Right atrium auricular region (tissue), 2 donors: ENCODE data around the gene MMP28. TPM values are rescaled to one million over a fixed set of nuclear protein-coding genes. Genes with fewer than 3 reads are reported as not detected.

Source experiments
- DNase-seq: peaks from one replicate; pipeline ENCODE4 v3.0.0-alpha.2; 2019; ENCODE audit warnings: low spot score
- H3K27ac ChIP-seq, 2 donors: fragments of 200-600 bp; sonication (generic); 1 replicate in 1 of 2; 2 replicates in 1 of 2; pipeline ENCODE4 v1.5.1; 2016 to 2019
- H3K27me3 ChIP-seq, 2 donors: fragments of 200-600 bp; sonication (generic); one replicate each; pipeline versions ENCODE4 v1.5.1 to v1.6.0; 2017 to 2019
- H3K36me3 ChIP-seq: fragments of 200-600 bp; sonication (generic); one replicate; pipeline ENCODE4 v1.5.1; 2016
- H3K4me1 ChIP-seq, 2 donors: fragments of 200-600 bp; sonication (generic); one replicate each; pipeline versions ENCODE4 v1.5.1 to v1.6.0; 2017 to 2019
- H3K4me3 ChIP-seq, 2 donors: fragments of 200-600 bp; sonication (generic); 1 replicate in 1 of 2; 2 replicates in 1 of 2; pipeline ENCODE4 v1.5.1; 2017 to 2019; ENCODE audit warnings: mild to moderate bottlenecking in 1 of 2, moderate library complexity in 1 of 2
- H3K9me3 ChIP-seq, 2 donors: fragments of 200-600 bp; sonication (generic); one replicate each; pipeline ENCODE4 v1.5.1; 2019
- CTCF ChIP-seq, 2 donors: fragments of 200-600 bp; sonication (generic); IDR thresholded peaks; one replicate each; pipeline ENCODE4 v1.5.1; 2019; ENCODE audit warnings: antibody characterized with exemption in 2 of 2
- total RNA-seq, 2 donors: library from RNA; depleted of rRNA; stranded (reverse); fragments of >200 nt; gene quantifications; one replicate each; pipeline ENCODE4 v1.1.0, GENCODE V29; 2016

MMP28 gene
- total RNA-seq, 2 donors from 2014 or later, result 10.5 to 14.9 TPM

GRCh38 chr17:35734396-35734795 is 61.0 kb downstream of the MMP28 start:
- no peaks in the 10 kb centered on the region for H3K36me3 ChIP-seq
- no peaks in the 10 kb centered on the region for H3K27me3 ChIP-seq
- no peak overlapping the region for H3K4me3 ChIP-seq
- H3K9me3 ChIP-seq, result no peaks in the 10 kb centered on the region
- H3K27ac ChIP-seq, result no peak overlapping the region
- H3K4me1 ChIP-seq, result peaks cover 0 to 12% of the 10 kb centered on the region in 2 donors
- DNase-seq, result no peak
- TF ChIP-seq CTCF (IDR thresholded peaks at IDR 0.05), result no peak

- Histone ChIP-seq H3K4me1 (peaks cover 0 to 12% of the 10 kb centered on the region in 2 donors), H3K27ac (no peak overlapping the region), H3K36me3 (no peaks in the 10 kb centered on the region), H3K27me3 (no peaks in the 10 kb centered on the region), H3K4me3 (no peak overlapping the region), H3K9me3 (no peaks in the 10 kb centered on the region)
- no peak for DNase-seq
- no peak for TF ChIP-seq CTCF (IDR thresholded peaks at IDR 0.05)
Observed at GRCh38 chr17:35733366-35733765, 62.1 kb downstream of the MMP28 start.

- Histone ChIP-seq H3K27me3 (no peaks in the 10 kb centered on the region), H3K4me1 (peaks cover 0 to 13% of the 10 kb centered on the region in 2 donors), H3K4me3 (peak overlapping the region in 1 of 2 donors; percentile 77), H3K27ac (peak overlapping the region in 1 of 2 donors; percentile 85), H3K9me3 (no peaks in the 10 kb centered on the region), H3K36me3 (no peaks in the 10 kb centered on the region)
- DNase-seq, result peak; percentile 26
- TF ChIP-seq CTCF (IDR thresholded peaks at IDR 0.05), result no peak
Observed at GRCh38 chr17:35732806-35733136, 62.7 kb downstream of the MMP28 start.

GRCh38 chr17:35731917-35732805 is 63.3 kb downstream of the MMP28 start:
- Histone ChIP-seq H3K4me1 (peaks cover 0 to 19% of the 10 kb centered on the region in 2 donors), H3K27ac (peak overlapping the region; percentile 62 to 85), H3K27me3 (no peaks in the 10 kb centered on the region), H3K9me3 (no peaks in the 10 kb centered on the region), H3K4me3 (peak overlapping the region; percentile 55 to 77), H3K36me3 (no peaks in the 10 kb centered on the region)
- no peak for TF ChIP-seq CTCF (IDR thresholded peaks at IDR 0.05)
- peak; percentile 57 for DNase-seq

- peak within 1 kb of the TSS; percentile 62 to 85 for H3K27ac ChIP-seq
- peaks cover 0 to 27% of the 10 kb centered on the region in 2 donors for H3K4me1 ChIP-seq
Observed at GRCh38 chr17:35731239-35731916, 64.1 kb downstream of the MMP28 start, which contains the start of gene RASL10B. Gene RASL10B (plus strand): TSS chr17:35731639. CDS start chr17:35735185, 3,546 bp downstream.

More at GRCh38 chr17:35731239-35731916, 64.1 kb downstream of the MMP28 start, which contains the start of gene RASL10B:
- no peaks in the 10 kb centered on the region for H3K27me3 ChIP-seq
- TF ChIP-seq CTCF (IDR thresholded peaks at IDR 0.05), result no peak
- H3K36me3 ChIP-seq, result no peaks in the 10 kb centered on the region
- H3K9me3 ChIP-seq, result no peaks in the 10 kb centered on the region
- peak; percentile 60 for DNase-seq
- H3K4me3 ChIP-seq, result peak within 1 kb of the TSS; percentile 55 to 77
